GM10248 (cell line): Measurements from ENCODE around the gene TAPT1.

Source experiments
- CTCF ChIA-PET: fragments of 300-600 bp; sonication (Branson Sonifier 250); formaldehyde crosslinking; extraction: SDS; loops from one replicate; lab custom pipeline; 2021; ENCODE audit warnings: antibody characterized with exemption; lab: Yijun Ruan, JAX
- POLR2A ChIA-PET: fragments of 350-650 bp; sonication (Branson Sonifier 250); formaldehyde crosslinking; extraction: SDS; loops from one replicate; lab custom pipeline; 2020; ENCODE audit warnings: antibody characterized with exemption; lab: Yijun Ruan, JAX
- DNase-seq: peaks from one replicate; pipeline ENCODE4 v3.0.0; 2012; ENCODE audit errors: extremely low spot score
- TF ChIP-seq, protein P1 (sequence below): IDR thresholded peaks from 2 replicates; pipeline ENCODE4 v1.5.1; 2012; ENCODE audit warnings: mild to moderate bottlenecking, low read depth; ENCODE audit errors: extremely low read depth, missing control alignments, control extremely low read depth

TAPT1 gene

DNA sequence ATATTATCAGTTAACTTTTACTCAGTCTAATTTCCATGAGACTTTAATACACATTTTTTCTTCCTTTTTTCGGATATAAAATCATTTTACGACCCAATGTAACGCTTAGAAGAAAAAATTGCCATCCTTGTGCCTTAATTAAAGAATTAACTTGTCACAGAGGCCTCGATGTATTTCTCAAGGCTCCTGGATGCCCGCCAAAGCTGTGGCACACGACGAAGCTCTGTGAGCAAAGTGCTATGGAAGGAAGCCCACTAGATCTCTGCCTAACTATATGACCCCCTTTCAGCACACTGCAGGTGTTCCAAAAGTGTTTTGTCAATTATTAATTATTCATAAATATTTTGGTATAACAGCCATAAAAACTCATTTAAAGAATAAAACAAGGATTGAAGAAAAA, 54.4 kb downstream of the TAPT1 start:
- no peak for DNase-seq
- ChIA-PET CTCF (interaction anchor here (1.7 to 2.6 kb wide), 2 partner anchors 10 to 34 kb away, joined by 4 to 10 read pairs; no protein-coding TSS in a partner anchor), POLR2A (no interaction called here)
- TF ChIP-seq, protein P1, sequence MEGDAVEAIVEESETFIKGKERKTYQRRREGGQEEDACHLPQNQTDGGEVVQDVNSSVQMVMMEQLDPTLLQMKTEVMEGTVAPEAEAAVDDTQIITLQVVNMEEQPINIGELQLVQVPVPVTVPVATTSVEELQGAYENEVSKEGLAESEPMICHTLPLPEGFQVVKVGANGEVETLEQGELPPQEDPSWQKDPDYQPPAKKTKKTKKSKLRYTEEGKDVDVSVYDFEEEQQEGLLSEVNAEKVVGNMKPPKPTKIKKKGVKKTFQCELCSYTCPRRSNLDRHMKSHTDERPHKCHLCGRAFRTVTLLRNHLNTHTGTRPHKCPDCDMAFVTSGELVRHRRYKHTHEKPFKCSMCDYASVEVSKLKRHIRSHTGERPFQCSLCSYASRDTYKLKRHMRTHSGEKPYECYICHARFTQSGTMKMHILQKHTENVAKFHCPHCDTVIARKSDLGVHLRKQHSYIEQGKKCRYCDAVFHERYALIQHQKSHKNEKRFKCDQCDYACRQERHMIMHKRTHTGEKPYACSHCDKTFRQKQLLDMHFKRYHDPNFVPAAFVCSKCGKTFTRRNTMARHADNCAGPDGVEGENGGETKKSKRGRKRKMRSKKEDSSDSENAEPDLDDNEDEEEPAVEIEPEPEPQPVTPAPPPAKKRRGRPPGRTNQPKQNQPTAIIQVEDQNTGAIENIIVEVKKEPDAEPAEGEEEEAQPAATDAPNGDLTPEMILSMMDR = no peak

DNA sequence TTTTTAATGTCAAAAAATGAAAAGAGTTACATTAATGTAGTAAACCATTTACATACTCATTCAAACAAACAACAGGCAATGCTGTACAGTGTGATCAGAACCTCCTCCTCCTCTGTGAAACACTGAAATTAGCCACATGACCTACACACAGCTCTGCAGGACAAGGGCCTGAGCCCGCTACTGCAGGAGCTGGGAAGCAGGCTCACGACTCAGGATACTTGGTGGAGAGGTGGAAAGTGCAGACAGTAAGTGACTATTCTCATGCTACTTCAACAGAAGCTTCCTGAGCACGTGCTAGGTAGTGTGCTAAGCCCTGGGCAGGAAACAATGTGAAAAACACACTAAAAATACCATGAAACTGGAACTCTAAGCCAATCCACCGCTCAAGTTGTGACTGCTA, 56.8 kb downstream of the TAPT1 start:
- ChIA-PET POLR2A (no interaction called here), CTCF (interaction anchor here (1.4 kb wide), 2 partner anchors 11 to 20 kb away, joined by 3 read pairs; no protein-coding TSS in a partner anchor)
- TF ChIP-seq, protein P1 = no peak
- DNase-seq = no peak

DNA sequence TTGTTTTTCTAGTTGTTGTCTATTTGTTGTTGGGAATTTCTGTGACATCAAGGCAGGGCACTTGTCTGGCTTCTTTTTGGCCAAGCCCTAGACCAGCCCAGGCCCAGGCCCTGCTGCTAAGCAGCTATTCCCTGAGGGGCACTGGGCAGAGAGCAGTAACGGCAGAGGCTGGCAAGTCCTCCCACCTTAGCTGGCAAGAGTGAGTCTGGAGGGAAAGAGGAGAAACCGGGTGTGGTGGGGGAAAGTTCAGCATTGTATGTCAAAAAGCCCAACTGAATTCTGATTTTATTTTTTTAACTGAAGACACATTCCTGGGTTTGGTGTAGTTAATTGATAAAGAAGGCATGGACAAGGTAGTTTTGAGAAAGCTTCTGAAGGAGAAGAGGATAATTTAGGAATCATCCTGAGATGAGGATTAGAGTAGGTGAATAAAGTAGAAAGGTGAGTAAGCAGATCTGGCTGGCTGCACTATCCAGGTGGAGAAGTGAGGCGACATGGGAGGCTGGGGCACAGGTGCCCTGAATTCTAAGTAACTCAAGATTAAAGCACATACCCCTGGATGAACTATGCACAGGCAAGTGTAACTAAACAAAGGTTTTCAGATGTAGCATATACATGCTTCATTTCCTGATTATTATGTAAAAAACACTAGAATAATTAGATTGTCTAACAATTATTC, 57.4 kb downstream of the TAPT1 start:
- ChIA-PET POLR2A (no interaction called here), CTCF (interaction anchor here (0.9 to 1.8 kb wide), 4 partner anchors 12 to 140 kb away, joined by 3 to 4 read pairs (median 3); no protein-coding TSS in a partner anchor)
- TF ChIP-seq, protein P1 = no peak
- DNase-seq = no peak

- ChIA-PET POLR2A (no interaction called here), CTCF (interaction anchor here (0.9 to 1.8 kb wide), 5 partner anchors 10 to 139 kb away, joined by 3 to 4 read pairs (median 3); no protein-coding TSS in a partner anchor)
- DNase-seq = no peak
- TF ChIP-seq, protein P1 = no peak
These were observed 58.1 kb downstream of the TAPT1 start for GRCh38 chr4:16168144-16168543.

GRCh38 chr4:16165931-16166330, 60.3 kb downstream of the TAPT1 start:
- ChIA-PET CTCF (interaction anchor here (1.0 kb wide), 1 partner anchor 33 kb away, joined by 3 read pairs; no protein-coding TSS in a partner anchor), POLR2A (no interaction called here)
- TF ChIP-seq, protein P1 = no peak
- DNase-seq = no peak

DNA sequence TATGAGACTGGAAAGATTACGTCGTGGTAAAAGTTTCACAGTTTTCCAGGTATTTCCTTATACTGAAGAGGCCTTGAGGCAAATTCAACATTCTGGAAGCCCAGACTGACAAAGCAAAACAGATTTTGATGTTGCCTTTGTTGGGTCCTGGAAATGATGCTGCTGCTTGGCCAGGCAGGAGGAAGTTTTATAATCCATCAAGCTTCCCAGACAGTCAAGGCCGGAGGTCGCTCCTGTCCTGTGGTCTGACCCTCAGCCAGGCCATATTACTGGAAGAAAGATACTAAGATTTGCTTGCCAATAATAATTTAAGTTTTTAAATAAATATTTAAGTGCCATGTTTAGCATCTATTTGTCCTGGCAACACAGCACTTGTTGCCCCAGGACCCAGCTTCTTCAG, 63.4 kb downstream of the TAPT1 start:
- CTCF ChIA-PET = no interaction called here
- DNase-seq = no peak
- TF ChIP-seq, protein P1 = no peak
- POLR2A ChIA-PET = no interaction called here
